PC-3 (cell line): ENCODE measurements around the gene ARSD. TPM values are rescaled to one million over a fixed set of nuclear protein-coding genes. Genes with fewer than 3 reads are reported as not detected.
"Not testable (repeated sequence)": the region's sequence is repeated elsewhere in the genome, so short reads cannot be mapped to it uniquely, and the experiment has no call there.

Source experiments
- ATAC-seq: fragments of 200-7000 bp; cut with Tn5 transposase; 2 replicates; pipeline ENCODE4 v1.9.1; 2020; ENCODE audit warnings: mild to moderate bottlenecking, moderate library complexity
- BruUV-seq: library from RNA; stranded (reverse); fragments of 400-500 nt; replicated peaks from 2 replicates; lab custom pipeline; 2021; lab: Mats Ljungman, UMichigan
- CTCF ChIA-PET: fragments of 300-600 bp; sonication (Branson Sonifier 250); formaldehyde crosslinking; loops from one replicate; lab custom pipeline; 2022; ENCODE audit warnings: antibody characterized with exemption; lab: Charles Lee
- POLR2A ChIA-PET: fragments of 300-600 bp; sonication (Branson Sonifier 250); formaldehyde crosslinking; loops from one replicate; lab custom pipeline; 2022; ENCODE audit warnings: antibody characterized with exemption; ENCODE audit not compliant: unreplicated experiment; lab: Charles Lee
- DNase-seq: peaks from one replicate; pipeline ENCODE4 v3.0.0-alpha.2; 2015
- H2AFZ ChIP-seq: fragments of 300-600 bp; sonication (generic); 2 replicates; pipeline ENCODE4 v1.6.0; 2016; ENCODE audit warnings: antibody characterized with exemption, low read length
- H3F3A ChIP-seq: fragments of 300-600 bp; sonication (generic); one replicate; pipeline ENCODE4 v1.6.0; 2017; ENCODE audit warnings: antibody characterized with exemption, low read length, control low read depth, mild to moderate bottlenecking; ENCODE audit not compliant: unreplicated experiment
- H3K27ac ChIP-seq: fragments of 300-600 bp; sonication (generic); 2 replicates; pipeline ENCODE4 v1.5.1; 2016; ENCODE audit warnings: mild to moderate bottlenecking, low read length
- H3K27me3 ChIP-seq: fragments of 300-600 bp; sonication (generic); 2 replicates; pipeline ENCODE4 v1.6.1; 2016; ENCODE audit warnings: low read length, mixed read lengths
- H3K36me3 ChIP-seq: fragments of 300-600 bp; sonication (generic); 2 replicates; pipeline ENCODE4 v1.6.1; 2016; ENCODE audit warnings: low read depth, mixed run types, low read length, mixed read lengths
- H3K4me1 ChIP-seq: fragments of 300-600 bp; sonication (generic); 2 replicates; pipeline ENCODE4 v1.5.1; 2016; ENCODE audit warnings: low read length; ENCODE audit not compliant: insufficient read depth
- H3K4me2 ChIP-seq: fragments of 300-600 bp; sonication (generic); 2 replicates; pipeline ENCODE4 v1.6.0; 2016; ENCODE audit warnings: low read length
- H3K4me3 ChIP-seq: fragments of 300-600 bp; sonication (generic); 2 replicates; pipeline ENCODE4 v1.5.1; 2016; ENCODE audit warnings: mild to moderate bottlenecking, low read length, mixed read lengths
- H3K79me2 ChIP-seq: fragments of 300-600 bp; sonication (generic); 2 replicates; pipeline ENCODE4 v1.6.1; 2017; ENCODE audit warnings: low read length, mixed read lengths
- H3K9ac ChIP-seq: fragments of 300-600 bp; sonication (generic); 2 replicates; pipeline ENCODE4 v1.6.0; 2016; ENCODE audit warnings: mild to moderate bottlenecking, low read length
- H3K9me2 ChIP-seq: fragments of 300-600 bp; sonication (generic); replicated peaks from 2 replicates; pipeline ENCODE4 v1.6.1; 2016; ENCODE audit warnings: mixed run types, low read length, mixed read lengths
- H3K9me3 ChIP-seq: fragments of 300-600 bp; sonication (generic); 2 replicates; pipeline ENCODE4 v1.6.1; 2016; ENCODE audit warnings: low read length, mixed read lengths
- H4K20me1 ChIP-seq: fragments of 300-600 bp; sonication (generic); 2 replicates; pipeline ENCODE4 v1.6.1; 2016; ENCODE audit warnings: low read length, mixed read lengths
- CTCF ChIP-seq: fragments of 300-600 bp; sonication (generic); conservative IDR thresholded peaks from 2 replicates; pipeline ENCODE4 v1.5.1; 2017; ENCODE audit warnings: antibody characterized with exemption, low read depth, mild to moderate bottlenecking, low read length
- EZH2 ChIP-seq: fragments of 300-600 bp; sonication (generic); IDR thresholded peaks from one replicate; pipeline ENCODE4 v1.6.1; 2017; ENCODE audit warnings: antibody characterized with exemption, mild to moderate bottlenecking, low read length; ENCODE audit not compliant: unreplicated experiment
- EZH2phosphoT487 ChIP-seq: fragments of 300-600 bp; sonication (generic); IDR thresholded peaks from 2 replicates; pipeline ENCODE4 v1.6.1; 2018; ENCODE audit warnings: mild to moderate bottlenecking, antibody characterized with exemption, low read length, borderline replicate concordance
- intact Hi-C: fragments of 100-400 bp; cut with micrococcal nuclease; formaldehyde crosslinking; loops from 2 replicates; pipeline ENCODE4 v1.9.0; 2023
- total RNA-seq: library from RNA; depleted of rRNA; stranded (reverse); fragments of >200 nt; gene quantifications from 2 replicates; pipeline ENCODE4 v1.2.3, GENCODE V29; 2014

ARSD gene
- total RNA-seq, 1 experiment from 2014 or later, result 13.8 TPM

- H3K27ac ChIP-seq, result no peak overlapping the region
- no peaks in the 10 kb centered on the region; the same call in 1 of the 2 replicates for H3K4me1 ChIP-seq
- peak overlapping the region; percentile 88 for H2AFZ ChIP-seq
- no peak overlapping the region for H3K9ac ChIP-seq
- no peak for DNase-seq
- no peaks in the 10 kb centered on the region for H3K9me3 ChIP-seq
- peak overlapping the region; percentile 85 for H3K4me2 ChIP-seq
- no peaks in the 10 kb centered on the region for H3K36me3 ChIP-seq
- TF ChIP-seq EZH2 (no peak), CTCF (no peak), EZH2phosphoT487 (no peak)
- no peaks in the 10 kb centered on the region for H3F3A ChIP-seq
- no peak; the same call in 1 of the 2 replicates for ATAC-seq
- ChIA-PET POLR2A (no interaction called here), CTCF (no interaction called here)
- no peaks in the 10 kb centered on the region for H3K79me2 ChIP-seq
- no peaks in the 10 kb centered on the region for H4K20me1 ChIP-seq
- H3K4me3 ChIP-seq, result peak overlapping the region; percentile 63
- H3K9me2 ChIP-seq, result no peaks in the 10 kb centered on the region
- no TSS peak for BruUV-seq
- intact Hi-C loops, result no loop called here
- H3K27me3 ChIP-seq, result no peaks in the 10 kb centered on the region
Measured at GRCh38 chrX:2967584-2967983, 38.4 kb upstream of the ARSD start.

- Histone ChIP-seq H3K4me2 (peak overlapping the region; percentile 19; the same call in 1 of the 2 replicates), H3F3A (no peaks in the 10 kb centered on the region), H3K27ac (no peak overlapping the region), H3K9me3 (no peaks in the 10 kb centered on the region), H3K27me3 (no peaks in the 10 kb centered on the region), H3K36me3 (no peaks in the 10 kb centered on the region), H3K4me1 (no peaks in the 10 kb centered on the region; the same call in 1 of the 2 replicates), H3K9ac (no peak overlapping the region), H3K4me3 (no peak overlapping the region), H4K20me1 (no peaks in the 10 kb centered on the region), H3K79me2 (no peaks in the 10 kb centered on the region), H3K9me2 (no peaks in the 10 kb centered on the region), H2AFZ (no peak overlapping the region)
- ATAC-seq, result no peak
- intact Hi-C loops, result no loop called here
- no TSS peak for BruUV-seq
- DNase-seq, result no peak
- CTCF ChIA-PET, result no interaction called here
- TF ChIP-seq EZH2phosphoT487 (no peak), CTCF (no peak), EZH2 (no peak)
- POLR2A ChIA-PET, result no interaction called here
Measured at GRCh38 chrX:2967012-2967411, 37.9 kb upstream of the ARSD start.

- no peak overlapping the region for H3K4me3 ChIP-seq
- H2AFZ ChIP-seq, result no peak overlapping the region
- no peaks in the 10 kb centered on the region for H3K27me3 ChIP-seq
- H4K20me1 ChIP-seq, result no peaks in the 10 kb centered on the region
- ATAC-seq, result no peak
- no peak overlapping the region for H3K27ac ChIP-seq
- no TSS peak for BruUV-seq
- H3K9me3 ChIP-seq, result no peaks in the 10 kb centered on the region
- no peaks in the 10 kb centered on the region for H3F3A ChIP-seq
- H3K4me1 ChIP-seq, result no peaks in the 10 kb centered on the region; the same call in 1 of the 2 replicates
- no peaks in the 10 kb centered on the region for H3K9me2 ChIP-seq
- H3K36me3 ChIP-seq, result no peaks in the 10 kb centered on the region
- ChIA-PET CTCF (no interaction called here), POLR2A (no interaction called here)
- no peak for DNase-seq
- no peak overlapping the region for H3K9ac ChIP-seq
- intact Hi-C loops, result no loop called here
- TF ChIP-seq EZH2phosphoT487, result no peak
- TF ChIP-seq EZH2, result no peak
- TF ChIP-seq CTCF, result no peak
- H3K79me2 ChIP-seq, result no peaks in the 10 kb centered on the region
- H3K4me2 ChIP-seq, result no peak overlapping the region
Measured at GRCh38 chrX:2965965-2966364, 36.8 kb upstream of the ARSD start.

- CTCF ChIA-PET, H3F3A ChIP-seq, H3K27ac ChIP-seq, H2AFZ ChIP-seq, H4K20me1 ChIP-seq, ATAC-seq, H3K9ac ChIP-seq, H3K9me3 ChIP-seq, H3K4me2 ChIP-seq, POLR2A ChIA-PET, BruUV-seq, H3K27me3 ChIP-seq, H3K4me3 ChIP-seq, H3K4me1 ChIP-seq, H3K9me2 ChIP-seq, H3K36me3 ChIP-seq, intact Hi-C loops, H3K79me2 ChIP-seq, DNase-seq: not testable (repeated sequence)
Measured at GRCh38 chrX:2963992-2964794, 35.1 kb upstream of the ARSD start.
